ENCODE data around the gene ULK4. TPM values are rescaled to one million over a fixed set of nuclear protein-coding genes. Genes with fewer than 3 reads are reported as not detected.
"Not testable (repeated sequence)": the region's sequence is repeated elsewhere in the genome, so short reads cannot be mapped to it uniquely, and the experiment has no call there.

ULK4 gene
- polyA plus RNA-seq, 1 of the 3 experiments (the other 2 are of a cell fraction), result 6.2 TPM

GRCh38 chr3:41565003-41565402 is 396.9 kb downstream of the ULK4 start:
- TF ChIP-seq MEF2A (IDR thresholded peaks at IDR 0.05; ENCODE audit: borderline replicate concordance, low read depth), result no peak
- no peak for TF ChIP-seq PBX3 (IDR thresholded peaks at IDR 0.05)
- TF ChIP-seq FOXJ3 (CRISPR knock-in tag; IDR thresholded peaks at IDR 0.05), result no peak
- TF ChIP-seq JUND (IDR thresholded peaks at IDR 0.05), result no peak
- TF ChIP-seq GATA2 (CRISPR knock-in tag; IDR thresholded peaks at IDR 0.05), result no peak
- TF ChIP-seq USF1 (IDR thresholded peaks at IDR 0.05; ENCODE audit: borderline replicate concordance, low read depth), result no peak
- TF ChIP-seq EP300 (IDR thresholded peaks at IDR 0.05; ENCODE audit: borderline replicate concordance in 1 of 2, low read depth in 1 of 2, low read length in 1 of 2), result no peak
- no peak for TF ChIP-seq POLR2AphosphoS5 (IDR thresholded peaks at IDR 0.05; ENCODE audit: low read depth, low read length)
- TF ChIP-seq RXRA (IDR thresholded peaks at IDR 0.05; ENCODE audit: borderline replicate concordance, low read depth), result no peak
- TF ChIP-seq TCF12 (IDR thresholded peaks at IDR 0.05), result no peak
- TF ChIP-seq TEAD4 (IDR thresholded peaks at IDR 0.05; ENCODE audit: borderline replicate concordance, insufficient read depth), result no peak
- TF ChIP-seq USF2 (IDR thresholded peaks at IDR 0.05; ENCODE audit: borderline replicate concordance, low read depth, low read length), result no peak
- WGBS (ENCODE audit: low lambda C conversion rate), result 89% methylated on average over 5 of the region's 5 CpGs
- H3K36me3 ChIP-seq (replicated peaks in 1 of 2; ENCODE audit: control insufficient read depth in 1 of 2, insufficient read depth in 2 of 2, low read length in 1 of 2), result no peaks in the 10 kb centered on the region
- no peaks in the 10 kb centered on the region for H3K79me2 ChIP-seq (ENCODE audit: insufficient read depth)
- no peaks in the 10 kb centered on the region for H3K9me3 ChIP-seq
- no peaks in the 10 kb centered on the region for H3K4me1 ChIP-seq (ENCODE audit: control insufficient read depth in 1 of 2, insufficient read depth in 2 of 2, low read depth in 1 of 2, low read length in 1 of 2)
- no peaks in the 10 kb centered on the region for H3K27me3 ChIP-seq (ENCODE audit: insufficient read depth)
- no peaks in the 10 kb centered on the region for H3F3A ChIP-seq (replicated peaks; ENCODE audit: insufficient read depth)
- no peaks in the 10 kb centered on the region for H3K9me2 ChIP-seq
- H4K20me1 ChIP-seq (ENCODE audit: insufficient read depth), result no peaks in the 10 kb centered on the region
- H2AFZ ChIP-seq (ENCODE audit: low read depth), result no peak overlapping the region
- no peak for DNase-seq
- no peak overlapping the region for H3K27ac ChIP-seq (ENCODE audit: low read depth in 2 of 2, low read length in 1 of 2)
- no peak overlapping the region for H3K4me2 ChIP-seq
- POLR2A ChIA-PET, result no interaction called here
- CTCF ChIA-PET, result no interaction called here
- no peak overlapping the region for H3K4me3 ChIP-seq (ENCODE audit: low read depth in 2 of 2, low read length in 1 of 2)
- no peak overlapping the region for H3K9ac ChIP-seq

DNA sequence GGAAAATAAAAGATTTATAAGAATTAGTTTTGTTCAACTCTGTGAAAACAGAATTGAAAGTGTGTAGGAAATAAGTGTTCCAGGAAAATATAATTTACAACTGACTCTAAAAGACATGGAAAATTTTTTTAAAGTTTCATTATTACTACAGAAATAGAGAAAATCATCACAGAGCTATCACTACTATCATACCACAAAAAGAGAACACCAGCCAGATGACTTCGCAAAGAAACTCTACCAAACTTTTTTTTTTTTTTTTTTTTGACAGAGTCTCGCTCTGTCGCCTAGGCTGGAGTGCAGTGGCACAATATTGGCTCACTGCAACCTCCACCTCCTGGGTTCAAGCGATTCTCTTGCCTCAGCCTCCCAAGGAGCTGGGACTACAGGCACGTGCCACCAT is 405.7 kb downstream of the ULK4 start:
- H3K4me1 ChIP-seq (ENCODE audit: control insufficient read depth in 1 of 2, insufficient read depth in 2 of 2, low read depth in 1 of 2, low read length in 1 of 2); H2AFZ ChIP-seq (ENCODE audit: low read depth); H3K4me3 ChIP-seq (ENCODE audit: low read depth in 2 of 2, low read length in 1 of 2); DNase-seq; H3K27ac ChIP-seq (ENCODE audit: low read depth in 2 of 2, low read length in 1 of 2); H3K36me3 ChIP-seq (replicated peaks in 1 of 2; ENCODE audit: control insufficient read depth in 1 of 2, insufficient read depth in 2 of 2, low read length in 1 of 2); H3K9me2 ChIP-seq; H3K9me3 ChIP-seq; H3F3A ChIP-seq (replicated peaks; ENCODE audit: insufficient read depth); H3K27me3 ChIP-seq (ENCODE audit: insufficient read depth); H3K9ac ChIP-seq; CTCF ChIA-PET; H3K79me2 ChIP-seq (ENCODE audit: insufficient read depth); H3K4me2 ChIP-seq; POLR2A ChIA-PET; H4K20me1 ChIP-seq (ENCODE audit: insufficient read depth): not testable (repeated sequence)
- 79% methylated on average over 5 of the region's 5 CpGs for WGBS (ENCODE audit: low lambda C conversion rate)
